Stimulated activated CD8-positive, alpha-beta memory T cell treated with anti-CD3 and anti-CD28 coated beads, Interleukin-4, amount 100 ng/mL, for 48 hours (primary cell): Measurements from ENCODE around the gene GPR63.

Experiments
- DNase-seq: peaks from one replicate; pipeline ENCODE4 v3.0.0-alpha.2; 2020

Gene GPR63

GRCh38 chr6:96816301-96816817 lies 20.9 kb downstream of the GPR63 start:
- no peak for DNase-seq

DNA sequence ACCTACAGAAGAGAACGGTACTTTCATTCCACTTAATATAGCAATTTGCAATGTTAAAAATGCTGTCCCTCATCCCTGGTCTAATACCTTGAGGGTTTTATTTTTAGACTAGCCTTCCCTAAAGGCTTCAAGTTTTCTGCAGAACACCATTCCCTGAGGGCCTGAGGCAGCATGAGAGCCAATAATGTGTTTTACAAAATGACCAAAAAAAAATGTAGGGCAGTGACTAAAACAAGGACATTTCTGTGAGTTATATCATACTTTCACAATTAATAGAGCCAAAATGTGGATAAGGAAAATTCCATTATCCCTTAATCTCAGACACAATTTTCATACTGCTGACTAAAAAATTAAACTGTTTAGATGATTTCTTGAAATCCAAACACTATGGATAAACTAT lies 22.7 kb downstream of the GPR63 start:
- no peak for DNase-seq

GRCh38 chr6:96812077-96812703 lies 25.1 kb downstream of the GPR63 start:
- no peak for DNase-seq

DNA sequence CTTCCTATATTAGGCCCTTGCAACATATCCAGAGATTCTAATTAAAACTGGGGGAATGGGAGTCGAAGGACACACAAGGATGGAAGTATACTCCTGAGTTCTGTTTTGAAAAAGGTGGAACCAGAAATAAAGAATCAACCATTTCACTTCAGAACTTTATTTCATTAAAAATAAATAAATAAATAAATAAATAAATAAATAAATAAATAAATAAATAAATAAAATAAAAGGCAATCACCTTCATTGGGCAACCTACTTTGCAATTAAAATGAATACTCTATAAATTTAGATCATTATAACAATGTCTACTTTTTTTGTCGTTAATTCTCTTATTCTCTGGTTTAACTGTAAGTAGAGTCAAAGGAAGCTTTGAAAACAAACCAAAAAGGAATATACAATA lies 25.6 kb downstream of the GPR63 start:
- DNase-seq, result no peak

DNA sequence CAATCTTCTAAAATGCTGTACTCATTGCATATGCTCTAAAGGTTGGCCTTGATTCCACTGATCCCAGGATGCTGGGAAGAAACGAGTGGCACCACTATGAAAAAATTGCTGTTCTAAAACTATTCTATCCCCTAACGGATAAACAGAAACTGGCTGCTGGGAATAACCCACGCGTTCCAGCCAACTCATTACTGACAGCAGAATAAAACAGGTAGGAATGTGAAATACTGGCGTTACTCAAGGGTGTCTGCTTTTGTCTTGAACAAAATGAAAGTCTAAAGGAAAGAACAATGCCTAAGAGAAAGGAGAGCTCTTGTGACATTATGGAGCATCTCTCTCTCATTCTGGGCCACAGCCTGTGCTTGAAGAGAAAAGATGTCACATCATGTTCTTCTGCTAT lies 26.1 kb downstream of the GPR63 start:
- no peak for DNase-seq

DNA sequence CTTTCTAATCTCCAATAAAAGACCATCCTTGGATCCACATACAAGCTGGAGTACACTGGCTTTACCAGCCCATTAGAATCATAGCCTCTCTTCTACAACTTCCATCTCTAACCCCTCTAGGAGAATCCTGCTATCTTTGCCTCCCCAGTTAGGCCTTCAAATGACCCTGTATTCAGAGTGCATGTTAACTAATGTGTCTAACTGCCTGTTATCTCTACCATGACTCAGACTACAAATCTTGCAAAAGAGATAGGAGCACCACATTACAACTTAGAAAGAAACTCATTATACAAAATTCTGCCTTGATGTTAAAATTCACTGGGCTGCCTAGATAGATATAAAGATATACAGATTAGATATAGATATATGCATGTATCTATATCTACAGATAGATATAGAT lies 28.2 kb downstream of the GPR63 start:
- no peak for DNase-seq

- DNase-seq, result no peak
Observed at GRCh38 chr6:96803106-96803481, 34.2 kb downstream of the GPR63 start.

DNA sequence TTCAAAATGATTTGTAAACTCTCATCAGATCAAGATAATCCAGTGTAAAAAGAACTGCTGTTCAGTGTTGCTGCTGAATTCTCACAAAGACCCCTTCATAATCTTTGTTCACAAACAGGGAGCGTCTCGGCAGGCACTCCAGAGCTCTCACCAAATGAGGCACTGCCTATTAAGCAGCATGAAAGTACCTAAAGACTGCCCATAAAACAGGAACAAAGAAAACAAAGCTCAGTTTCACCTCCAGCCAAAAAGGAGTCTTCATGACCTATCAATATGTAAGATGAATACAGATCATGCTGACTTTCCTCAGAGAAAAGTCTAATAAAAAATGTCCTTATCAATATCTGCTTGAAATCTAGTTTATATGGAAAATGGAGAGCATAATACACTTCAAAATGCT lies 41.8 kb downstream of the GPR63 start:
- DNase-seq, result no peak

- no peak for DNase-seq
Observed at GRCh38 chr6:96794980-96795379, 42.3 kb downstream of the GPR63 start.

DNA sequence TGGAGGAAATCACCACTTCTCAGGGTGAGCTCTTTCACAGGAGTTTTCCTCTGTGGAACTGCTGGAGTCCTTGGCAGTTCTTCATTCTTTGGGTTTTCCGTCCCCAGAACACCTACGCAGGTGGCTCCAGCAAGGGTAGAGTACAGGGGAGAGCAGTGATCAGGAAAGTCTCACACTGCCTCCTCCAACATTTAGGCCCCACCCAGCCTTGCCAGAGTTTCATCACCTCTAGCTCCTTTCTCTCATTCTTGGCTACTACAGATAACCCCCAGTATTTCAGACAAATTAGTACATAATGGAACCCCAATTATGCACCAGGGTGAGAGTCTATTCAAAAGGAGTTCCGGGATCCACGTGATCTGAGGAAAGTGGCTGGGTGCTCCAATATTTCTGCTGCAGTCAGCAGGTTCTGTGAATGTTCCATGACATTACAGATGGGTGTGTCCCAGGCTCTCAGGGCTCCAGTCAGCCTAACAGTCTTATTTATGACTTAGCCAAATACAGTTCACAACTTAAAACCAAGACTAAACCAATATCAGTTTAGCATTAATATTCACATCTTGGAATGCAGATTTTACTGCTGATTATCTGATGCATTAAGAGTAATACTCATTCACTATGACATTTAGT lies 44.6 kb downstream of the GPR63 start:
- DNase-seq, result no peak

- no peak for DNase-seq
Observed at GRCh38 chr6:96789871-96790270, 47.4 kb downstream of the GPR63 start.

DNA sequence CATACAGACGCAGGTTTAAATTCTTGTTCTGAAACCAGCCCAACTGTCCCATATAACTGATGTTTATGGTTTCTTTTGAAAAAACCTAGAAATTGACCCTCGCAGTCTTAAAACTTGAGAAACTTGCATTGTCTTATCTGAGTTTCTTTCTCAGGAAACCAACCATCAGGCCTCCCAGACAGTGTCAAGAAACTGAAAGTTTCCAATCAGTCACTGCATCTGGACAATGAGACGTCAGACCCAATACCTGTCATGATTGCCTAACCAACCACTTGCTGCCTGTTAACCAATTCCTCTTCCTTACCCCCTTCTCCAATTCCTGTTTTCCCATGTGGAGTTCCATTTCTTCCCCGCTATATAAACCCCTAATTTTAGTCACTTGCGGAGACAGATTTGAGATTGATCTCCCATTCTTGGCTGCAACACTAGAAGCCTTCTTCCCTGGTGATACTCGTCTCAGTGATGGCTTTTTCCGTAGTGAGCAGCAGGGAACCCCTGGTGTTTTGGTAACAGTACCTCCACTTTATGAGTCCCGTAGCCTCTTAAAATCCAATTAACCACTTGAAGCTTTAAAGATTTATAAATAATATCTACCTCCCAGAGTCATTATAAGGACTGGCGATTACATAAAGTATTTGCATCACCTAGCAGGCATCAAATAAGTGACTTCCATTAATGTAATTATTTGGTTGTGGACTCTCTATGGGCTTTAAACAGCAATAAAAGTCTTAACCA lies 49.3 kb downstream of the GPR63 start:
- no peak for DNase-seq

GRCh38 chr6:96786336-96786735 lies 50.9 kb downstream of the GPR63 start:
- no peak for DNase-seq

DNA sequence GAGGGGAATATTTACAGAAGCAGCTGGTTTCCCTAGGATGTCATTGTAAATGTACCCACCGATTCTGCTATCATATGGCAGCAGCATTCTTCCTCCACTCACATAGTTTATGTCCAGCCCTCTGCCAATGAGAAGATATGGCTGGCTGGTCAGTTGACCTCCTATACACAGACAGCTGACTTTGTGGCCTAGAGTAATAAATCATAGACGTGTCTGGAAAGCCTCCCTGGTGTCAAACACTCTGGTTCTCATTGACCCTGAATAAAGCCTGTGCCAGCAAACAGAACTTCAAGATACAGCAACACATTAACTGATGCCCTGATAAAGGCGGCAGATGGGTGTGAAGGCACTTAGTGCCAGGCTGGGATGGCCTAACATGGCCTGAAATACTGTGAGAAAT lies 52.6 kb downstream of the GPR63 start:
- no peak for DNase-seq

DNA sequence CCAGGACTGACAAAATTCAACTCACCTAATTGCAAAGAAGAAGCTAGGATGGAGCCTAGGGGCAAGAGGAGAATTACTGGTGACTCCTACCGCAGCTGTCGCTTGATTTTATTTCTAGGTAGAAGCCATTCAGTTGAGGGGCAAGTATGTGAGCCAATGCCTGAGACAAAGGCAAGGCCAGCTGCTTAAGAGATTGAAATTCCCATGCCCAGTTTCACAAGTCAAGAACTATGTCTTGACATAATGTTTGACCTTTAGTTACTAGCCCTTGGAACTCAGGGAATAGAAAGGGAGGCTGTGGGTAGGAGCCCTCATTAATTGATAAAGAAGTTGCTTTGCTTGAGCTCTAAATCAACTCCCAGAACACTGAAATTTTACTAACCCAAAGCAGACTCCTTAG lies 54.0 kb downstream of the GPR63 start:
- DNase-seq, result no peak

DNA sequence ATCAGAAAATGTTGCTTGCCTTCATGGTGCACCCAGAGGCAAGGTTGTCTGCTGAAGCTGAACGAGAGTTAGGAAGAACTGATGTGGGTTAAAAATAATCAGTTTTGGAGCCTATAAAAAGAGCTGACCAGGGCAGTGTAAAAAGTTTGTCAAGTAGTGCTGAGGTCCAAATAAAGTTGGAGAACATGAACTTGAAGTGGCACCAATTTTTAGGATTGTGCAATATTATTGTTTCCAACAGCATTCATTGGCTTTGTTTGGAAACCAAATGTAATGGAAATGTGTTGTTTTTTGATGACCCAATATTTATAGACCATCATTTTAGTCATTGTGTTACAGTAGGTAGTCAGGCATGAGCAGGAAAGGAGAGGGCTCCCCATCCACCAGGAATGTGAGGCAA lies 55.7 kb downstream of the GPR63 start:
- no peak for DNase-seq

DNA sequence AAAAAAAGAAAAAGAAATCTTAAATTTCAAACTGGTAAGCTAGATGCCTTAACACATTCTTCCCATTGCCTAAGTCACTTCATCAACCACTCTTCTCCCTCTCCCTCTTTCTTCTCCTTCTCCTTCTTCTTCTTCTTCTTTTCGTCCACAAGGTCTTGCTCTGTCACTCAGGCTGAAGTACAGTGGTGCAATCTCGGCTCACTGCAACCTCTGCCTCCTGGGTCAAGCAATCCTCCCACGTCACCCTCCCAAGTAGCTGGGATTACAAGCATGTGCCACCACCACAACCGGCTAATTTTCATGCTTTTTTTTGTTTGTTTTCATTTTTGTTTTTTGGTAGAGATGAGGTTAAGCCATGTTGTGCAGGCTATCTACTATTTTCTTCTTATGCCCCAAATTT lies 60.2 kb downstream of the GPR63 start:
- DNase-seq, result no peak

DNA sequence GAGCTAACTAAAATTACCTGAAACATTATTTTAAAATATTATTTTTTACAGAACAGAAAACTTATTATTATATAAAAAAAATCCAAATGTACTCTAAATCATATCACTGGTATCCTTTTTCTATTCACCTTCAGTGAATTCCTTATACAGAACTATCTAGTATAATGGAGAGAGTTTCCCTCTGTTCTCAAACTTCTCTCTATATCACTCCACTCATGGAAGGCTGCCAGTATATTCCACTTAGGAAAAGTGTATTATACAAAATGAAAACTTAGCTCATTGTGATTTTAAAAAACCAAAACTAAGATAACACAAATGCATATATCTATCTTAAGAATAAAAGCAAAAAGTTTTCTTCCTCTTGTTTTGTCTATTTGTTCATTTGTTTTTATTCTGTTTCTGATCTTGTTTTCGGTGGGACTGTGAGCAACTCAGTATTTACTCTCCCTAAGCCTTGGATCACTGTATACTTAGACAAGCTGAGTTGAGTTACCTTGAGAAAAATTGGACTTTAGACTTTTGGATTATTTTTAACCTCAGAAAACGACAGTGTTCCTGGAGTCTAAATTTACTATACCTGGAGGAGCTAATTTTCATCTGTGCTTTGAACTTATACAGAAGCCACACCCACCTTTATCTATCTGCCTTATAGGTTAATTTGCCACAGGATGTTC lies 61.4 kb downstream of the GPR63 start:
- DNase-seq, result no peak

- no peak for DNase-seq
Observed at GRCh38 chr6:96766769-96767168, 70.5 kb downstream of the GPR63 start.

DNA sequence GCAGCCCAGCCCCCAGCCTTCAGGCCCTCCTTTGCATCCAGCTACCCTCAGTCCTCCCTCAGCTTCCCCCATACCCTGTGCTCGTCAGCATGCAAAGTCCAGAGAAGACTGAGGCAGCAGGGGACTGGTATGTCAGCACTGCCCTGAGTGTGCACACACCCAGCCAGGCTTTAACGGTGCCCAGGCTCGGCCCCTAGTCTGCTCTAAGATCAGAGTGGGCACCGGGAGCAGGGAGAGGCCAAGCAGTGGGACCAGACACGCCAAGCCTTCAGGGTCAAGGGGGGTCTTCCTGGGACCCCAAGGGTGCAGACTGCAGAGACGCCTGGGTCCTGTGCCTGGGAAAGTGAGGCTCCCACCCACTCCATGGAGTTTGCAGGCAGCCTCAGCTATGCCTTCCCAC lies 74.7 kb downstream of the GPR63 start:
- no peak for DNase-seq

DNA sequence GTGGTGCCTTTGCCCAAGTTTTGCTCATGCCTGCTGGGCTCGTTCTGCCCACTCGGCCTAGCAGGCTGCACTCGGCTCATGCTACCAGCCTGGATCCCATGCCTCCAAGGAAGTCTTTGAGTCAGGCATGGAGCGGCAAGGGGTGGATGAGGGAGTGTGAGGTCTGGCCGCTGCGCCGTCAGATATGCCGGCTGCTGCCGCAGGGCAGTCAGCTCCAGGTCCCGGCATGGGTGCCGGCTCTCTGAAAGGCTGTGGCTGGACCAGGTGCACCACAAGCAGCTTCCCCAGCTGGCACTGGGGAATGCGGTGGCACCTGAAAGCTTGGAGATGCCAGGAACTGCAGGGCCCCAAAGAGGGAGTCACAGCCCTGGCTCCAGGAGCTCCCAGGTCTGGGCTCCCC lies 75.5 kb downstream of the GPR63 start:
- DNase-seq, result no peak

DNA sequence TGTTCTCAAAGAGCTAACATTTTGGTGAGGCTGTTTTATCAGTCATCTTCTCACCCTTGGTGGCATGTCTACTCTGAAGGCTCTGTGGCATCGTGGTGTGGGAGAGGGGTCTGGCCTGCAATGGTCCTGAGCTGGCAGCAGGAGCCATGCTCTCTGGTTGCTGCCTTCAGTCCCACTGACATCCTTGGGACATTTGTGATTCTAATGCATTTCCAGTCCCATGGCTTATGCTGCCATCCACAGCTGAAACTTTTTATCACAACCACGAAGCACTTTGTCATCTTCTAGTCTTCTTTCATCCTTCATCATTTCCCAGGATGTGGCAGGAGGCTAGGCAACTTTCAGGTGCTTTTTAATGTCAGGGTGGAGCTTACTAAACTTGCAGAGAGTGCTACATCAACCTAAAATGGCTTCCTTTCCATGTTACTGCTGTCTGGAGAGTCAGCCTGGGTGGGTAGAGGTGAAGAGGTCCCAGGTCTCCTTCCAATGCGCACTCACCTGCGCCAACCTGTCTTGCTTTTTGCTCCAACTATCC lies 77.1 kb downstream of the GPR63 start:
- no peak for DNase-seq

DNA sequence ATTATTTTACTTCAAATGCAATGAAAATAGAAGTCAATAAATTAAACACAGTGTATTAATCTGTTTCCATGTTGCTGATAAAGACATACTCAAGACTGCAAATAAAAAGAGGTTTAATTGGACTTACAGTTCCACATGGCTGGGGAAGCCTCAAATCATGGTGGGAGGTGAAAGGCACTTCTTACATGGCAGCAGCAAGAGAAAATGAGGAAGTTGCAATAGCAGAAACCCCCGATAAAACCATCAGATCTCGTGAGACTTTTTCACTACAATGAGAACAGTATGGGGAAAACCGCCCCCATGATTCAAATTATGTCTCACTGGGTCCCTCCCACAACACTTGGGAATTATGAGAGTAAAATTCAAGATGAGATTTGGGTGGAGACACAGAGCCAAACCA lies 82.2 kb downstream of the GPR63 start:
- DNase-seq, result no peak

- no peak for DNase-seq
Observed at GRCh38 chr6:96749891-96750290, 87.4 kb downstream of the GPR63 start.
